Subcutaneous adipose tissue (tissue), 4 donors: ENCODE data around the gene ZNF473. TPM values are rescaled to one million over a fixed set of nuclear protein-coding genes. Genes with fewer than 3 reads are reported as not detected.

ENCODE experiments used
- total RNA-seq, 4 donors: library from RNA; depleted of rRNA; stranded (reverse); fragments of >200 nt; gene quantifications; one replicate each; pipeline ENCODE4 v1.1.0, GENCODE V29; 2016
- TF ChIP-seq, protein P1 (sequence below): fragments of 450-650 bp; IDR thresholded peaks from one replicate; pipeline ENCODE4 v1.5.1; 2016; ENCODE audit warnings: low read depth, mild to moderate bottlenecking, control low read depth, antibody characterized with exemption, moderate library complexity

The ZNF473 gene
- total RNA-seq, 4 donors from 2014 or later, result 8.0 to 12.4 (median 9.5) TPM

- TF ChIP-seq, protein P1, sequence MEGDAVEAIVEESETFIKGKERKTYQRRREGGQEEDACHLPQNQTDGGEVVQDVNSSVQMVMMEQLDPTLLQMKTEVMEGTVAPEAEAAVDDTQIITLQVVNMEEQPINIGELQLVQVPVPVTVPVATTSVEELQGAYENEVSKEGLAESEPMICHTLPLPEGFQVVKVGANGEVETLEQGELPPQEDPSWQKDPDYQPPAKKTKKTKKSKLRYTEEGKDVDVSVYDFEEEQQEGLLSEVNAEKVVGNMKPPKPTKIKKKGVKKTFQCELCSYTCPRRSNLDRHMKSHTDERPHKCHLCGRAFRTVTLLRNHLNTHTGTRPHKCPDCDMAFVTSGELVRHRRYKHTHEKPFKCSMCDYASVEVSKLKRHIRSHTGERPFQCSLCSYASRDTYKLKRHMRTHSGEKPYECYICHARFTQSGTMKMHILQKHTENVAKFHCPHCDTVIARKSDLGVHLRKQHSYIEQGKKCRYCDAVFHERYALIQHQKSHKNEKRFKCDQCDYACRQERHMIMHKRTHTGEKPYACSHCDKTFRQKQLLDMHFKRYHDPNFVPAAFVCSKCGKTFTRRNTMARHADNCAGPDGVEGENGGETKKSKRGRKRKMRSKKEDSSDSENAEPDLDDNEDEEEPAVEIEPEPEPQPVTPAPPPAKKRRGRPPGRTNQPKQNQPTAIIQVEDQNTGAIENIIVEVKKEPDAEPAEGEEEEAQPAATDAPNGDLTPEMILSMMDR, result no peak
Measured at GRCh38 chr19:49997709-49998108, 28.1 kb upstream of the ZNF473 start.

DNA sequence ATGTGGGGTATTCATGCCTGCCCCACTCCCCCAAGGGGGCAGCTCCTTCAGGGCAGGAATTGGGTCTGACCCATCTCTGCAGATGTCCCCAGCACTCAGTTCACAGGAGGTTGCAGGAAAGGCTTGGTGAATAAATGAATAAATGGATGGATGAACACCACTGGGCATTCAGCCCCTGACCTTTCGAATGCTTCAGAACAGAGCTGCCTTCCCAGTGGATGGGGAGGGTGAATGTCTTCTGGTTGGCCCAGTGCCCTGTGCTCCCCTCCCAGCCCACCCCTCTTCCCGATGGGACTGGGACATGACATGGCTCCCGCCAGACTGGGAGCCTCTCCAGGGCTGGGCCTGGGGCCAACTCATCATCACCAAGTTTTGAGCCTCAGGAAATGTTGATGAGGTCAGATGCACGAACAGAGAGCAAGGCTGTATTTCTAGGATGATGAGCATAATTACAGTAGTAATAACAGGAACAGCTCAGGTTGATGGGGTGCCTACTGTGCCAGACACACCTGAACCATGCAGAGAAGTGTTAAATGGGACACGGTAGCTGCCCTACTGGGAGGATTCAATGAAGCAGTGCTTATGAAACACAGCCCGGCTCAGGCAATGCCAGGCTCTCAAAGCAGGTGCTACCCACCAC lies 26.3 kb upstream of the ZNF473 start:
- TF ChIP-seq, protein P1, result no peak

- TF ChIP-seq, protein P1, result no peak
Measured at GRCh38 chr19:50000038-50000840, 25.6 kb upstream of the ZNF473 start.

GRCh38 chr19:50000841-50001557 lies 24.8 kb upstream of the ZNF473 start:
- TF ChIP-seq, protein P1, result no peak

- TF ChIP-seq, protein P1, result no peak
Measured at GRCh38 chr19:50001775-50002174, 24.0 kb upstream of the ZNF473 start.

DNA sequence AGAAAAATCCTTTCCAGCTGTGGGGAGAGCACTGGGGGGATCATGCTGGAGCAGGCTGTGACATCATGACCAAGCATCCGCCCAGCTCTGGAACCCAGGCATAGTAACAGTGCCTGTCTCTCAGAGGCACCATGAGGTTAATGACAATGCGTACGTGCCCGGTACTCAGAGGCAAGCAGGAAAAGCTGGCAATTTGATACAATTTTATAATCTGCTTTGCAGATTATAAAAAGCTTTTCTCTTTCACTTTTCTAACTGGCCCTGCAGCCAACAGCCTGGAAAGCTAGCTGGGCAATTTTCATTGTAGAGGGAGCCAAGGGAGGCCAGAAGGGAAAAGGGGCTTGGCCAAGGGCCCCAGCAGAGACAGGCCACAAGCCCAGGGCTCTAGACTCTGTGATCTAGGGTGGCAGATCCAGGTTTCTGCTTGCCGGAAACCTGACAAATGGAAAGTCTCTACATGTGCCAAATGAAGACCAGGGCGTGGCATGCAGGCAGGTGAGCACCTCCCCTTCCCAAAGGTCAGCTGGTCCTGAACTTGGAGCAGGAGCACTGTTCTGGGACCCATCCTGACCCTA lies 23.3 kb upstream of the ZNF473 start:
- TF ChIP-seq, protein P1, result no peak
